PC-3 (cell line): Measurements from ENCODE around the gene THOC5.

ENCODE experiments used
- EZH2 ChIP-seq: fragments of 300-600 bp; sonication (generic); IDR thresholded peaks from one replicate; pipeline ENCODE4 v1.6.1; 2017; ENCODE audit warnings: antibody characterized with exemption, mild to moderate bottlenecking, low read length; ENCODE audit not compliant: unreplicated experiment
- TF ChIP-seq, protein P1 (sequence below): fragments of 300-600 bp; sonication (generic); conservative IDR thresholded peaks from 2 replicates; pipeline ENCODE4 v1.5.1; 2017; ENCODE audit warnings: antibody characterized with exemption, low read depth, mild to moderate bottlenecking, low read length

DNA sequence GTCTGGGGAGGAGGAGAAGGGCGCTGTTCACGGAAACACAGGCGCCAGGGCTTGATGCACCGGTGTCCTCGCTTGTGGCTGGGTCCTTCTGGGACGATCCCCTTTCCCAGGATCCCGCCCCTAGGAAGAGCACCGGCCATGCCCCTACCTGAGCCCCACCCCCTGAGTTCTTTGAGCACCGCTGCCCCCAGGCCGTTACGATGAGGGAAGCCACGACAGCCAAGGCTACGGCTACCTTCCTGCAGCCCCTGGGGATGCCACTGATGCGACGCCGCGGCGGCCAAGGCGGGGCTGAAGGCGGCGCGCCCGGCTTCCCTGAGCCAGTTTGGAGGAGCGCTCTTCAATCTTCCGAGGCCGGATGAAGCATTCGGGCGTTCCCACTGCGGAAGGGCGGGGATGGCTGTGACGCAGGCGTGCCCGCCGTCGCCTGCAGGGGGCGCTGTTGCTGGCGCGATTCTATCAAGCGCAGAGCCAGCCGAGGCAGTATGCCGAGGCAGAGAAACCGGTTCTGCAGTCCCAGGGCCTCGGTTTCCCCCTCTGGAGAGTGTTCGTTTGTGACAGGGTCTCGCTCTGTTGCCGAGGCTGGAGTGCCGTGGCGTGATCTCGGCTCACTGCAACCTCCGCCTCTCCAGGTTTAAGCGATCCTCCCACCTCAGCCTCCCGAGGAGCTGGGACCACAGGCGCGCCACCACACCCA is 83.2 kb downstream of the THOC5 start:
- TF ChIP-seq, protein P1, sequence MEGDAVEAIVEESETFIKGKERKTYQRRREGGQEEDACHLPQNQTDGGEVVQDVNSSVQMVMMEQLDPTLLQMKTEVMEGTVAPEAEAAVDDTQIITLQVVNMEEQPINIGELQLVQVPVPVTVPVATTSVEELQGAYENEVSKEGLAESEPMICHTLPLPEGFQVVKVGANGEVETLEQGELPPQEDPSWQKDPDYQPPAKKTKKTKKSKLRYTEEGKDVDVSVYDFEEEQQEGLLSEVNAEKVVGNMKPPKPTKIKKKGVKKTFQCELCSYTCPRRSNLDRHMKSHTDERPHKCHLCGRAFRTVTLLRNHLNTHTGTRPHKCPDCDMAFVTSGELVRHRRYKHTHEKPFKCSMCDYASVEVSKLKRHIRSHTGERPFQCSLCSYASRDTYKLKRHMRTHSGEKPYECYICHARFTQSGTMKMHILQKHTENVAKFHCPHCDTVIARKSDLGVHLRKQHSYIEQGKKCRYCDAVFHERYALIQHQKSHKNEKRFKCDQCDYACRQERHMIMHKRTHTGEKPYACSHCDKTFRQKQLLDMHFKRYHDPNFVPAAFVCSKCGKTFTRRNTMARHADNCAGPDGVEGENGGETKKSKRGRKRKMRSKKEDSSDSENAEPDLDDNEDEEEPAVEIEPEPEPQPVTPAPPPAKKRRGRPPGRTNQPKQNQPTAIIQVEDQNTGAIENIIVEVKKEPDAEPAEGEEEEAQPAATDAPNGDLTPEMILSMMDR: peak; percentile 57
- TF ChIP-seq EZH2: no peak
